Femur (tissue), 1 donor: ENCODE measurements around the gene TNNC2.

ENCODE experiments used
- DNase-seq: peaks from one replicate; pipeline ENCODE4 v3.0.0-alpha.2; 2017

Gene TNNC2

GRCh38 chr20:45779011-45779915, 47.8 kb downstream of the TNNC2 start:
- peak; percentile 93 for DNase-seq

- no peak for DNase-seq
Measured at GRCh38 chr20:45776931-45777330, 50.2 kb downstream of the TNNC2 start.

- no peak for DNase-seq
Measured at GRCh38 chr20:45775411-45775810, 51.7 kb downstream of the TNNC2 start.

- DNase-seq = no peak
Measured at GRCh38 chr20:45774945-45775344, 52.2 kb downstream of the TNNC2 start.
